Measurements from ENCODE around the gene EFCC1. TPM values are rescaled to one million over a fixed set of nuclear protein-coding genes. Genes with fewer than 3 reads are reported as not detected.
A peak's percentile ranks its signal among the peaks of the same experiment; 100 is the strongest.

EFCC1 gene
- total and polyA plus RNA-seq, 2 of the 13 experiments (the other 11 are each of a cell fraction or from before 2014, with no cell fraction given) = not detected

DNA sequence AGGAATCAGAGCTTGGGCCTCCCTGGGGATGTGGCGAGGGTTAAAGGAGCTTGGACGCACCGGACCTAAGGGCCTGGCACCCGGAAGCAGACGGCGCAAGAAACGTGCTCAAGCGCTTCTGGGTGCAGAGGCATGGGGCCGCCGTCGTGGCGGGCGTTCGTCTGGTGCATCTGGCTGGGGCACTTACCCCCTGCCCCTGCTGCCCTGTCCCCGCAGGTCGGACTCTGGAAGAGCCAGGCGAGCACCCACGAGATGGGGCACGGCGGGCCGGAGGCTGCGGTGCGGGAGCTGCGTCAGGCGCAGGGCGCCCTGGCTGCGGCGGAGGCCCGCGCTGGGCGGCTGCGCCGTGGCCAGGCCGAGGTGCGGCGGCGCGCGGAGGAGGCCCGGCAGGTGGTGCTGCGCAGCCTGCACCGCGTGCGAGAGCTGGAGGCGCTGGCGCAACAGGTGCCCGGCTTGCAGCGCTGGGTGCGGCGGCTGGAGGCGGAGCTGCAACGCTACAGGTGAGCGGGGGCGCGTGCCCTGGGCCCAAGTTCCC lies 2.5 kb downstream of the EFCC1 start:
- BruUV-seq (replicated peaks) = no TSS peak
- in situ Hi-C loops (cut with HindIII; ENCODE audit: extremely low pct_ligation_motif_present, low pct_unique_long_range_greater_than_20kb) (no loop called here), intact Hi-C loops (cut with micrococcal nuclease; ENCODE audit: unreplicated experiment) (no loop called here)
- Histone ChIP-seq H3K27ac (ENCODE audit: extremely low read length, insufficient read depth, low read length) (no peak overlapping the region), H3K4me3 (replicated peaks in 1 of 3; ENCODE audit: insufficient read depth in 1 of 3, low read depth in 2 of 3, low read length in 3 of 3) (peak overlapping the region in 2 of 3 experiments; percentile 21 to 64; a peak in 3 of 6 replicates), H3K27me3 (ENCODE audit: control insufficient read depth in 1 of 2, insufficient read depth in 2 of 2, low read length in 2 of 2) (peaks cover 0 to 53% of the 10 kb centered on the region in 2 experiments), H3K4me2 (ENCODE audit: low read depth, low read length) (peak overlapping the region; percentile 78), H3K9me3 (ENCODE audit: low read length) (no peaks in the 10 kb centered on the region), H2AFZ (ENCODE audit: low read length) (no peak overlapping the region), H3K36me3 (replicated peaks in 1 of 2; ENCODE audit: control insufficient read depth in 1 of 2, insufficient read depth in 2 of 2, low read length in 2 of 2) (no peaks in the 10 kb centered on the region; a peak in 1 of 5 replicates), H3K79me2 (ENCODE audit: insufficient read depth, low read length) (no peaks in the 10 kb centered on the region), H4K20me1 (ENCODE audit: insufficient read depth, low read length) (no peaks in the 10 kb centered on the region), H3K4me1 (ENCODE audit: insufficient read depth, low read length) (peaks cover 54% of the 10 kb centered on the region), H3K9ac (ENCODE audit: insufficient read depth, low read depth, low read length) (peak overlapping the region; percentile 22; the same call in 1 of the 2 replicates)
- CTCF ChIA-PET (ENCODE audit: low intra/inter-chr PET ratio, low total read pairs) = no interaction called here
- POLR2A ChIA-PET = interaction anchor here (1.7 kb wide), 1 partner anchor 13 kb away, joined by 3 read pairs; no protein-coding TSS in a partner anchor
- peak; percentile 23 for DNase-seq (ENCODE audit: low spot score)
- 16% methylated on average over 14 of the region's 55 CpGs for WGBS (ENCODE audit: low lambda C conversion rate)
- peak; percentile 91 for ATAC-seq
- no peak for FAIRE-seq
- TF ChIP-seq, protein P1, sequence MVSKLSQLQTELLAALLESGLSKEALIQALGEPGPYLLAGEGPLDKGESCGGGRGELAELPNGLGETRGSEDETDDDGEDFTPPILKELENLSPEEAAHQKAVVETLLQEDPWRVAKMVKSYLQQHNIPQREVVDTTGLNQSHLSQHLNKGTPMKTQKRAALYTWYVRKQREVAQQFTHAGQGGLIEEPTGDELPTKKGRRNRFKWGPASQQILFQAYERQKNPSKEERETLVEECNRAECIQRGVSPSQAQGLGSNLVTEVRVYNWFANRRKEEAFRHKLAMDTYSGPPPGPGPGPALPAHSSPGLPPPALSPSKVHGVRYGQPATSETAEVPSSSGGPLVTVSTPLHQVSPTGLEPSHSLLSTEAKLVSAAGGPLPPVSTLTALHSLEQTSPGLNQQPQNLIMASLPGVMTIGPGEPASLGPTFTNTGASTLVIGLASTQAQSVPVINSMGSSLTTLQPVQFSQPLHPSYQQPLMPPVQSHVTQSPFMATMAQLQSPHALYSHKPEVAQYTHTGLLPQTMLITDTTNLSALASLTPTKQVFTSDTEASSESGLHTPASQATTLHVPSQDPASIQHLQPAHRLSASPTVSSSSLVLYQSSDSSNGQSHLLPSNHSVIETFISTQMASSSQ (IDR thresholded peaks at IDR 0.05; ENCODE audit: low read depth) = no peak
- TF ChIP-seq, protein P1 (CRISPR knock-in tag; IDR thresholded peaks at IDR 0.05; ENCODE audit: borderline replicate concordance) = no peak
- no peak for TF ChIP-seq GTF2F1 (IDR thresholded peaks at IDR 0.05; ENCODE audit: low read length)
- TF ChIP-seq JUND (CRISPR knock-in tag; IDR thresholded peaks at IDR 0.05) = no peak
- TF ChIP-seq, protein P2, sequence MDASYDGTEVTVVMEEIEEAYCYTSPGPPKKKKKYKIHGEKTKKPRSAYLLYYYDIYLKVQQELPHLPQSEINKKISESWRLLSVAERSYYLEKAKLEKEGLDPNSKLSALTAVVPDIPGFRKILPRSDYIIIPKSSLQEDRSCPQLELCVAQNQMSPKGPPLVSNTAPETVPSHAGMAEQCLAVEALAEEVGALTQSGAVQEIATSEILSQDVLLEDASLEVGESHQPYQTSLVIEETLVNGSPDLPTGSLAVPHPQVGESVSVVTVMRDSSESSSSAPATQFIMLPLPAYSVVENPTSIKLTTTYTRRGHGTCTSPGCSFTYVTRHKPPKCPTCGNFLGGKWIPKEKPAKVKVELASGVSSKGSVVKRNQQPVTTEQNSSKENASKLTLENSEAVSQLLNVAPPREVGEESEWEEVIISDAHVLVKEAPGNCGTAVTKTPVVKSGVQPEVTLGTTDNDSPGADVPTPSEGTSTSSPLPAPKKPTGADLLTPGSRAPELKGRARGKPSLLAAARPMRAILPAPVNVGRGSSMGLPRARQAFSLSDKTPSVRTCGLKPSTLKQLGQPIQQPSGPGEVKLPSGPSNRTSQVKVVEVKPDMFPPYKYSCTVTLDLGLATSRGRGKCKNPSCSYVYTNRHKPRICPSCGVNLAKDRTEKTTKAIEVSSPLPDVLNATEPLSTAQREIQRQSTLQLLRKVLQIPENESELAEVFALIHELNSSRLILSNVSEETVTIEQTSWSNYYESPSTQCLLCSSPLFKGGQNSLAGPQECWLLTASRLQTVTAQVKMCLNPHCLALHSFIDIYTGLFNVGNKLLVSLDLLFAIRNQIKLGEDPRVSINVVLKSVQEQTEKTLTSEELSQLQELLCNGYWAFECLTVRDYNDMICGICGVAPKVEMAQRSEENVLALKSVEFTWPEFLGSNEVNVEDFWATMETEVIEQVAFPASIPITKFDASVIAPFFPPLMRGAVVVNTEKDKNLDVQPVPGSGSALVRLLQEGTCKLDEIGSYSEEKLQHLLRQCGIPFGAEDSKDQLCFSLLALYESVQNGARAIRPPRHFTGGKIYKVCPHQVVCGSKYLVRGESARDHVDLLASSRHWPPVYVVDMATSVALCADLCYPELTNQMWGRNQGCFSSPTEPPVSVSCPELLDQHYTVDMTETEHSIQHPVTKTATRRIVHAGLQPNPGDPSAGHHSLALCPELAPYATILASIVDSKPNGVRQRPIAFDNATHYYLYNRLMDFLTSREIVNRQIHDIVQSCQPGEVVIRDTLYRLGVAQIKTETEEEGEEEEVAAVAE (CRISPR knock-in tag; IDR thresholded peaks at IDR 0.05; ENCODE audit: borderline replicate concordance) = no peak
- TF ChIP-seq ZBTB38 (CRISPR knock-in tag; IDR thresholded peaks at IDR 0.05) = no peak
- no peak for TF ChIP-seq ZNF720 (CRISPR knock-in tag; IDR thresholded peaks at IDR 0.05)
- no peak for TF ChIP-seq HDAC2 (CRISPR knock-in tag; IDR thresholded peaks at IDR 0.05)
- TF ChIP-seq ATRX (CRISPR knock-in tag; IDR thresholded peaks at IDR 0.05; ENCODE audit: borderline replicate concordance) = no peak
- TF ChIP-seq HNF4G (IDR thresholded peaks at IDR 0.05; ENCODE audit: borderline replicate concordance, low read depth, low read length) = peak; percentile 4; the same call in 1 of the 2 replicates
- TF ChIP-seq HNF4G (CRISPR knock-in tag; IDR thresholded peaks at IDR 0.05; ENCODE audit: borderline replicate concordance, low read depth) = no peak
- TF ChIP-seq RFX3 (CRISPR knock-in tag; IDR thresholded peaks at IDR 0.05) = no peak
- TF ChIP-seq ZNF777 (CRISPR knock-in tag; IDR thresholded peaks at IDR 0.05) = peak; percentile 96
- TF ChIP-seq ZNF382 (CRISPR knock-in tag; IDR thresholded peaks at IDR 0.05; ENCODE audit: borderline replicate concordance) = no peak
- TF ChIP-seq, protein P3, sequence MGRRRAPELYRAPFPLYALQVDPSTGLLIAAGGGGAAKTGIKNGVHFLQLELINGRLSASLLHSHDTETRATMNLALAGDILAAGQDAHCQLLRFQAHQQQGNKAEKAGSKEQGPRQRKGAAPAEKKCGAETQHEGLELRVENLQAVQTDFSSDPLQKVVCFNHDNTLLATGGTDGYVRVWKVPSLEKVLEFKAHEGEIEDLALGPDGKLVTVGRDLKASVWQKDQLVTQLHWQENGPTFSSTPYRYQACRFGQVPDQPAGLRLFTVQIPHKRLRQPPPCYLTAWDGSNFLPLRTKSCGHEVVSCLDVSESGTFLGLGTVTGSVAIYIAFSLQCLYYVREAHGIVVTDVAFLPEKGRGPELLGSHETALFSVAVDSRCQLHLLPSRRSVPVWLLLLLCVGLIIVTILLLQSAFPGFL (CRISPR knock-in tag; IDR thresholded peaks at IDR 0.05) = no peak
- no peak for TF ChIP-seq ZNF652 (CRISPR knock-in tag; IDR thresholded peaks at IDR 0.05; ENCODE audit: borderline replicate concordance, low read depth)

All from HepG2 (cell line).